SHP77 (cell line): ENCODE measurements around the gene KERA.
"Not testable (repeated sequence)": the region's sequence is repeated elsewhere in the genome, so short reads cannot be mapped to it uniquely, and the experiment has no call there.

ENCODE experiments used
- DNase-seq, 2 experiments: peaks; one replicate each; lab custom pipeline; 2025; lab: John Stamatoyannopoulos, UW

Gene KERA, protein sequence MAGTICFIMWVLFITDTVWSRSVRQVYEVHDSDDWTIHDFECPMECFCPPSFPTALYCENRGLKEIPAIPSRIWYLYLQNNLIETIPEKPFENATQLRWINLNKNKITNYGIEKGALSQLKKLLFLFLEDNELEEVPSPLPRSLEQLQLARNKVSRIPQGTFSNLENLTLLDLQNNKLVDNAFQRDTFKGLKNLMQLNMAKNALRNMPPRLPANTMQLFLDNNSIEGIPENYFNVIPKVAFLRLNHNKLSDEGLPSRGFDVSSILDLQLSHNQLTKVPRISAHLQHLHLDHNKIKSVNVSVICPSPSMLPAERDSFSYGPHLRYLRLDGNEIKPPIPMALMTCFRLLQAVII

DNA sequence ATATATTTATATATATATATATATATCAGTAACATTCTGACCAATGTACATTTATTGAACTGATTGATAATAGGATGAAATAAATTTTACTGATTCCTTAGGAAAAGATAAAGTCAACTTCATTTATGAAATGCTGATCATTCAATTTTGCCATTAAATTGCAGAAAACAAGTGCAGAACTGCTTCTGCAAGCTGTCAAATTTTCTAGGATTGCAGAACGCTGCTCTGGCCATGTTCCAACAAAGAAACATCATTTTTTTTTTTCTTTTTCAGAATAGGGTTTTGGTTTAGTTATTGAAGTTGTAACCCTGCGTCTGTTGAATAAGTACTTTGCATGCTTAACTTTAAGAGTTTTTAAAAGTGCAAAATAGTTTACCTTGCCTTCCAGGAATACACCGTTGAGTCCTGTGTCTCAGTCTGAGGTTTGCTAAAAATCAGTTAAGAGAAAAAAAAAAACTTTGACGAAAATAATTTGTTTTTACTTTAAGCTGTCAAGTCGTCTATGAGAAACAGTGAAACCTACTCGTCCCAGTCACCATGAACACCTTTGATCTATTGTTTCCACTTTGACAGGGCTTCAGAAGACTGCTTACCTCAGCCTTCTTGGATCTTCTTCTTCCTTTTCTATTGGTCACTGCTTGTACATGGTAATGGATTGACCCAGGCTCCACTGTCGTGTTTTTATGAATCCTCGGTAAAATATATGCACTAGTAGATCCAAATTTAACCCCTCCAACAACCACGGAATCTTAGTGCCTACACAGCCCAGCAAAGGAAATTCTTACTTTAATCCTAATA is at the start of gene KERA:
KERA (minus strand) TSS at position 657 of the 798 bp plus-strand sequence. CDS start 1,743 bp downstream, outside the sequence.
- DNase-seq = no peak

DNA sequence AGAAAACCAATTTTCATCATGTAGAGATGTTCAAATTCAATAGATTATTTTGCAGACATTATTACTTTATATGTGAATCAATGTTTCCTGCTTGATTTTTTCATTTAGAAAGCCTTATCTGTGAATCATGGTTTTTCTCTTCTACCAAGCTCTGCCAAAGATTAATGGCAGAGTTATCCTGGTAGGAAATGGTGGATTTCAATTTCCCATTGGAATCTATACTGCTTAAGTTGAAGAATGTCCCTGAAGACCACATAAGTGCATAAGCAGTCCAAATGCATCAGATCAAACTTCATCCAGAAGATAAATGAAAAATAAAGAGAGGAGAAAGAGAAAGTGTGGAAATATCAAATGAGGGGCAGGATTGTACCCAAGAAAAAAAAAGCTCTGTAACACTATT is 48.5 kb upstream of the KERA start:
- DNase-seq = no peak

DNA sequence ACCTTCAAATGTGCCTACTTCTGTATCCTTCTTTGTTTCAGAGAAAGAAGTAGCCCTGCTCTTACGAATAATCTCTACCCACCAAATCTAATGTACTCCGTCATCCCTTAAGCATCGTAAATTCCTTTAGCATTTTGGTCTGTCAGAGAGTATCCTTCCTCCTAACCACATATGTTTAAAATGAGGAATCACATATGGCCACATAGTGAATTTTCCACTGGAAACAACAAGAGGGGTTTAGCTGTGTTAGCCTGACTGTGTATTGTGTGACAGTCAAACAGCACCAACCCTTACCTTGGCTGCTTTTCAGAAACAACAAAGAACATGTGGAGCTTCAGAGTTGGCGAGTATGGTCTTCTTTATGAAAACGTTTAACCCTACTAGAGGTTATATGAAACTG is 48.0 kb upstream of the KERA start:
- no peak for DNase-seq

GRCh38 chr12:91104812-91105466 is 47.1 kb upstream of the KERA start:
- no peak for DNase-seq

- DNase-seq = no peak
Measured at GRCh38 chr12:91103624-91104023, 45.8 kb upstream of the KERA start.

- no peak for DNase-seq
Measured at GRCh38 chr12:91103101-91103500, 45.3 kb upstream of the KERA start.

GRCh38 chr12:91100906-91101305 is 43.1 kb upstream of the KERA start:
- DNase-seq = no peak

- no peak for DNase-seq
Measured at GRCh38 chr12:91099836-91100235, 42.0 kb upstream of the KERA start.

DNA sequence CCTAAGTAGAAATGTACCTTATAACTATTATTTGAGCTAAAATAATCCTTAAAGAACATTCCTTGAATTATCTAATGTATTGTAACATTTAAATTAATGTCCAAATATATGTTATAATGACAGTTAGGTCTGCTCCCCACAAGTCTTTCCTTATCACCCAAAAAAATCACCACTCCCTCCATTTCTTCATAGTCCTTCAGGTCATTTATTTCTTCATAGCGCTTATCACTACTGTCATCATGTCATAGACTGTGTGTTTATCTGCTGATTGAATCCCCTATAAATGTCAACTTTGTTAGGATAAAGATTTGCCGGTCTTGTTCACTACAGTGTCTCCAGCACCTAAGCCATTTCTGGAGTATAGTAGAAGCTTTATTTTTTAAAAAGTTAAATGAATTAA is 41.5 kb upstream of the KERA start:
- DNase-seq = no peak

DNA sequence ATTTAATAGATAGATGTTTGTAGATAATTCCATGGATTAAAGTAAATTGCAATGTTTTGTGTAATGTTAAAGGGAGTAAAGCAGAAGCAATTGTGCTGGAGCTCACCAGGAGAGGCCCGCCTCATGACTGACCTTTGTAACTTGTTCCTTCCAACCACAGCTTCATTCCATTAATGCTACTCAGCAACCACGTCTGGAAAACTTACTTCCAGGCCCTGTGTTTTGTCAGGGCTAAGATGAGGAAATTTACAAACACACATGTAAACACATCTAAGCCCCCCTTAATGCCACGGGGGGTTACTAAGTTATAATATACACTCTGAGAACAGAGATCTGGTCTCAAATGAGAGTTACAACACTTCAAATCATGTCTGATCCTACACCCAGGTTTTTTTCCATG is 41.1 kb upstream of the KERA start:
- DNase-seq = no peak

DNA sequence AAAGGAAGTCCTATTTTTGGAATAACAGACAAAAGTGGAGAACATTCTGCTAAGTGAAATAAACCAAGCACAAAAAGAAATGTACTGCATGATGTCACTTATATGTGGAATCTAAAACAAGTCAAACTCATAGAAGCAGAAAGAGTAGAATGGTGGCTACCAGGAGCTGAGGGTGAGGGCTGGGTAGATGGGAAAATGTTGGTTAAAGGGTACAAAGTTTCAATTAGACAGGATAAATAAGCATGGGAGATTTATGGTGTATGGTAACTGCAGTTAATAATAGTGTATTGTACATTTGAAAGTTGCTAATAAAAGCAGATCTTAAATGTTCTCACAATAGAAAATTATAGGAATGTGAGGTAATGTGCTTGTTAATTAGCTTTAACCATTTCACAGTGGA is 40.6 kb upstream of the KERA start:
- DNase-seq = no peak

DNA sequence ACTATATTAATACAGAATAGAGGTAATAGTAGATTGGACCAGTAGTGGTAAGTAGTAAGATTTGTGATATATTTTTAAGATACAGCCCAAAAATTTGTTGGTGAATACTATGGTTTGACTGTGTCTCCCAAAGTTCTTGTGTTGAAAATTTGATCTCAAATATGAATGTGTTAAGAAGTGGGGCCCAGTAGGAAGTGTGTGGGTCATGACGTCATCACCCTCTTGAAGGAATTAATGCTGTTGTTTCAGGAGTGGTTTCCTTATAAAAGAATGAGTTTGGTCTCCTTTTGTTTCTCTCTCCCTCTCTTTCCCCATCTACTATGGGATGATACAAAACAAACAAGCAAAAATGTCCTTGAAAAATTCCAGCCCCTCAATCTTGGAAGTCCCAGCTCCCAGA is 37.1 kb upstream of the KERA start:
- DNase-seq = no peak

GRCh38 chr12:91094032-91094662 is 36.3 kb upstream of the KERA start:
- DNase-seq = no peak

GRCh38 chr12:91093341-91093740 is 35.5 kb upstream of the KERA start:
- DNase-seq = no peak

GRCh38 chr12:91091916-91092715 is 34.3 kb upstream of the KERA start:
- DNase-seq = no peak

GRCh38 chr12:91089953-91090352 is 32.1 kb upstream of the KERA start:
- DNase-seq = not testable (repeated sequence)

- DNase-seq = no peak
Measured at GRCh38 chr12:91080041-91080440, 22.2 kb upstream of the KERA start.

- no peak for DNase-seq
Measured at GRCh38 chr12:91078501-91078900, 20.7 kb upstream of the KERA start.

GRCh38 chr12:91077228-91077954 is 19.6 kb upstream of the KERA start:
- DNase-seq = no peak

DNA sequence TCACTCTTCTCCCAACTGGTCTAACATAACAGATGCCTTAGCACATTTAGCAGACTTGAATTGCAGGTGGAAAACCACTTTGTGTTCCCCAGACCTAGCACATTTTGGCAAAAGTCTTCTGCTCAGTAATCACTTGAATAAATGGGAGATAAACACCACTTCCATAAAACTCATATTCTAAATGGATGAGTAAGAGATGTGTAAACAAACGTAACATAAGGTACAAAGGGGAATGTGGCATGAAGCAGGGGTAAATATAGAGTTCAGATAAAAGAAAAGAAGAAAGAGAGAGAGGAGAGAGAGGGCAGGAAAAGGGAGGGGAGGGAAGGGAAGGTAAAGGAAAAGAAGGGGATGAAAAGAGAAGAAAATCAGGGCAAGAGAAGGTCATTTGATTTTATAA is 17.0 kb upstream of the KERA start:
- no peak for DNase-seq

DNA sequence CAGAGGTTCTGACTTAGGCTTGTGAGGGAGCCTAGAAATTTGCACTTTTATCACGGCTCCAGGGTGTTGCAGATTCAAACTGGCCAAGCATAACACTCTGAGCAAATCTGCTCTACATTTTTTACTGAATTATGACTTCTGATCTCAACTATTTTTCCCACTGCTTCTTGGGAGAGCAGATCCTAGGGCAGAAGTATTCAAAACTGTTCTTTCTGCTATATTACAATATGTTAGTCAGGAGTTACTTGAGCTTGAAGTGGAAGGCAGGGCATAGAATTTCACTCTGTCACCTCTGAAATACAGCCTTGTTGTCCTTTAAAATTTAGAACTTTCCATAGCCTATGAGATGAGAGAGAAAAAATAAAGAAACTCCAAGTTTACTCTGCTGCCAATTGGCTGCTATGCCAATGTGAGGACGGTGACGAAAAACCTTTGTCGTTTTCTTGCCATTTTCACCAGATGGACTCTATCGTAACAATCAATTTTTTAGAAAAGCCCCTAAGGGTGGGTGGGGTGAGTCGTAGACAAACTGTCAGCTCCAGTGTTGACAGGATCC is 16.4 kb upstream of the KERA start:
- DNase-seq = no peak
